GM21447 (cell line): ENCODE data around the gene BORCS6.
A peak's percentile ranks its signal among the peaks of the same experiment; 100 is the strongest.
"Not testable (repeated sequence)": the region's sequence is repeated elsewhere in the genome, so short reads cannot be mapped to it uniquely, and the experiment has no call there.

Experiments used
- ATAC-seq: cut with Tn5 transposase; IDR thresholded peaks from one replicate; pipeline ENCODE4 v1.9.1; 2021; ENCODE audit not compliant: unreplicated experiment

The BORCS6 gene

GRCh38 chr17:8175795-8176196 is 14.2 kb downstream of the BORCS6 start:
- ATAC-seq, result peak; percentile 4

- no peak for ATAC-seq
Observed at GRCh38 chr17:8173871-8174322, 16.1 kb downstream of the BORCS6 start.

GRCh38 chr17:8173056-8173870 is 16.7 kb downstream of the BORCS6 start:
- peak; percentile 72 for ATAC-seq

GRCh38 chr17:8170186-8170585 is 19.8 kb downstream of the BORCS6 start:
- ATAC-seq, result not testable (repeated sequence)

GRCh38 chr17:8167526-8167925 is 22.5 kb downstream of the BORCS6 start:
- no peak for ATAC-seq

GRCh38 chr17:8166731-8167130 is 23.2 kb downstream of the BORCS6 start:
- ATAC-seq, result no peak

GRCh38 chr17:8164815-8165131 is 25.2 kb downstream of the BORCS6 start:
- no peak for ATAC-seq

GRCh38 chr17:8163978-8164814 is 25.8 kb downstream of the BORCS6 start:
- no peak for ATAC-seq

- no peak for ATAC-seq
Observed at GRCh38 chr17:8162997-8163977, 26.7 kb downstream of the BORCS6 start.

- no peak for ATAC-seq
Observed at GRCh38 chr17:8162233-8162996, 27.6 kb downstream of the BORCS6 start, which contains the start of gene VAMP2. VAMP2 (minus strand) TSS chr17:8162948; CDS start chr17:8162879, 69 bp downstream.

- no peak for ATAC-seq
Observed at GRCh38 chr17:8161289-8162232, 28.4 kb downstream of the BORCS6 start.

GRCh38 chr17:8160741-8161221 is 29.2 kb downstream of the BORCS6 start:
- ATAC-seq, result no peak

GRCh38 chr17:8160224-8160577 is 29.8 kb downstream of the BORCS6 start:
- no peak for ATAC-seq

GRCh38 chr17:8159459-8160223 is 30.3 kb downstream of the BORCS6 start:
- ATAC-seq, result no peak

GRCh38 chr17:8159032-8159400 is 31.0 kb downstream of the BORCS6 start:
- ATAC-seq, result no peak

- no peak for ATAC-seq
Observed at GRCh38 chr17:8158267-8159031, 31.5 kb downstream of the BORCS6 start.

- peak; percentile 66 for ATAC-seq
Observed at GRCh38 chr17:8156246-8156992, 33.6 kb downstream of the BORCS6 start.
